ENCODE data around the gene PNO1.
A peak's percentile ranks its signal among the peaks of the same experiment; 100 is the strongest.

PNO1 gene

GRCh38 chr2:68196120-68196716 lies 38.5 kb downstream of the PNO1 start:
- peak in 4 of 5 experiments; percentile 18 to 53 (median 26) for DNase-seq

- peak in 1 of 5 experiments; percentile 40 for DNase-seq
Measured at GRCh38 chr2:68200157-68200787, 42.6 kb downstream of the PNO1 start.

- DNase-seq = peak in 1 of 5 experiments; percentile 90
Measured at GRCh38 chr2:68203587-68203986, 45.9 kb downstream of the PNO1 start.

GRCh38 chr2:68206793-68207192 lies 49.1 kb downstream of the PNO1 start:
- DNase-seq = no peak

- DNase-seq = no peak
Measured at GRCh38 chr2:68214381-68214780, 56.7 kb downstream of the PNO1 start.

GRCh38 chr2:68216454-68217310 lies 59.0 kb downstream of the PNO1 start:
- no peak for DNase-seq

GRCh38 chr2:68217729-68218128 lies 60.0 kb downstream of the PNO1 start:
- DNase-seq = peak in 1 of 5 experiments; percentile 19

GRCh38 chr2:68218343-68218901 lies 60.7 kb downstream of the PNO1 start:
- DNase-seq = no peak

- DNase-seq = no peak
Measured at GRCh38 chr2:68222287-68222686, 64.6 kb downstream of the PNO1 start.

- no peak for DNase-seq
Measured at GRCh38 chr2:68223419-68223818, 65.7 kb downstream of the PNO1 start.

- DNase-seq = peak in 2 of 5 experiments; percentile 7 to 10
Measured at GRCh38 chr2:68225119-68225632, 67.5 kb downstream of the PNO1 start.

Data from T-helper 2 cell (primary cell).